ENCODE measurements around the gene VIPR1. TPM values are rescaled to one million over a fixed set of nuclear protein-coding genes. Genes with fewer than 3 reads are reported as not detected.

VIPR1 gene
- total RNA-seq, 1 donor from 2014 or later = 2.2 TPM

- ATAC-seq (peak; percentile 26), DNase-seq (no peak)
- intact Hi-C loops (cut with micrococcal nuclease) = no loop called here
Measured at GRCh38 chr3:42492508-42493080, 9.8 kb upstream of the VIPR1 start.

- intact Hi-C loops (cut with micrococcal nuclease) = no loop called here
- no peak for DNase-seq
- no peak for ATAC-seq
Measured at GRCh38 chr3:42493126-42493797, 9.2 kb upstream of the VIPR1 start.

- DNase-seq = no peak
- ATAC-seq = no peak
- intact Hi-C loops (cut with micrococcal nuclease) = no loop called here
Measured at GRCh38 chr3:42493798-42494151, 8.7 kb upstream of the VIPR1 start.

GRCh38 chr3:42495393-42495792, 7.0 kb upstream of the VIPR1 start:
- DNase-seq (no peak), ATAC-seq (no peak)
- intact Hi-C loops (cut with micrococcal nuclease) = no loop called here

GRCh38 chr3:42497009-42497731, 5.3 kb upstream of the VIPR1 start:
- ATAC-seq (no peak), DNase-seq (no peak)
- intact Hi-C loops (cut with micrococcal nuclease) = no loop called here

GRCh38 chr3:42498034-42498433, 4.4 kb upstream of the VIPR1 start:
- DNase-seq (no peak), ATAC-seq (no peak)
- intact Hi-C loops (cut with micrococcal nuclease) = no loop called here

GRCh38 chr3:42498791-42499477, 3.5 kb upstream of the VIPR1 start:
- DNase-seq = no peak
- ATAC-seq = no peak
- intact Hi-C loops (cut with micrococcal nuclease) = no loop called here

- no peak for DNase-seq
- intact Hi-C loops (cut with micrococcal nuclease) = no loop called here
Measured at GRCh38 chr3:42499478-42499871, 3.0 kb upstream of the VIPR1 start.

GRCh38 chr3:42500091-42500490, 2.4 kb upstream of the VIPR1 start:
- ATAC-seq = no peak
- DNase-seq = no peak
- intact Hi-C loops (cut with micrococcal nuclease) = no loop called here

More at GRCh38 chr3:42499478-42499871, 3.0 kb upstream of the VIPR1 start:
- ATAC-seq = no peak

- intact Hi-C loops (cut with micrococcal nuclease) = no loop called here
- ATAC-seq (no peak), DNase-seq (no peak)
Measured at GRCh38 chr3:42500909-42501308, 1.5 kb upstream of the VIPR1 start.

GRCh38 chr3:42501321-42501680, 1.1 kb upstream of the VIPR1 start:
- DNase-seq (no peak), ATAC-seq (no peak)
- intact Hi-C loops (cut with micrococcal nuclease) = no loop called here

GRCh38 chr3:42501681-42502428, 588 bp upstream of the VIPR1 start:
- ATAC-seq = peak; percentile 87
- intact Hi-C loops (cut with micrococcal nuclease) = no loop called here
- DNase-seq = peak; percentile 81

GRCh38 chr3:42503251-42503924, 945 bp downstream of the VIPR1 start:
- intact Hi-C loops (cut with micrococcal nuclease) = no loop called here
- ATAC-seq (no peak), DNase-seq (no peak)

GRCh38 chr3:42503957-42504333, 1.5 kb downstream of the VIPR1 start:
- no peak for ATAC-seq
- intact Hi-C loops (cut with micrococcal nuclease) = no loop called here
- DNase-seq = no peak

GRCh38 chr3:42504334-42505127, 2.1 kb downstream of the VIPR1 start:
- ATAC-seq (no peak), DNase-seq (no peak)
- intact Hi-C loops (cut with micrococcal nuclease) = no loop called here

GRCh38 chr3:42505128-42505848, 2.8 kb downstream of the VIPR1 start:
- DNase-seq (no peak), ATAC-seq (no peak)
- intact Hi-C loops (cut with micrococcal nuclease) = no loop called here

- no peak for ATAC-seq
- intact Hi-C loops (cut with micrococcal nuclease) = no loop called here
- DNase-seq = no peak
Measured at GRCh38 chr3:42505849-42506410, 3.5 kb downstream of the VIPR1 start.
